ENCODE measurements around the gene ADSS2.

ADSS2 gene

DNA sequence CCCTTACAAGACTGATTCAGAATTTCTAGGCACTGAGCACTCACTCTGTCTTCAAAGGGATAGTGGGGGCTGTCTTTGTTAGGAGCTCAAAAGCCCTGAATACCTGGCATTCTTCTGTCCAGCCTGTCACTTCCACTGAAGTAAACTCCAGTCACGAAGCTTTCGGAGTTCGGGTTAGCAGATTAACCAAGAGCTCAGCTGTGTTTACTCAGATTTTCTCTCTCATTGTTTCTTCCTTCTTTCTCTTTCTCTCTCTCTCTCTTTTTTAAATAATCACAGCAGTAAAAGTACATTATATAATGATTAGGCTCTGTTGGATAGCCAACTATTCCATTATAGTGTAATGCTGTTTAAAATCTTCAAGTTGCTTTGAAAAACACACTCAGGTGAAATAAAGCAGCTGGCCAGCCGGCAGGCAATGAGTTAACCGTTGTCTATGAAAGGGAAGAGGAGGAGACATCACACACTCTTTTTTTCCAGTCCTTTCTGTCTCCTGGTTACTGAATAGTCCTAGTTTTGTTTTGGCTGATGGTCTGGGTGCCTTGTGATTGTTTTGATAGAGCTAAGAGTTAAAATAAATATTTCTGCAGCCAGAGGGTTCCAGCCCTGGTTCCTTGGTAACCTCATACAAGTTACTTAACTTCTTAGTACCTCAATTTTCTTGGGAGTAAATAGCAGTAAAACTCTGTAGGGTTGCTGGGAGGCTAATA, 89.8 kb downstream of the ADSS2 start:
- DNase-seq = no peak
